Fibroblast of mammary gland (primary cell): ENCODE measurements around the gene TCF3.

Experiments
- DNase-seq: peaks from one replicate; pipeline ENCODE4 v3.0.0-alpha.2; 2010; ENCODE audit warnings: low read depth
- H3K4me3 ChIP-seq: 2 replicates; pipeline ENCODE4 v1.5.1; 2011; ENCODE audit warnings: low read depth, mild to moderate bottlenecking, low read length, moderate library complexity; ENCODE audit not compliant: control insufficient read depth
- TF ChIP-seq, protein P1 (sequence below): conservative IDR thresholded peaks from 2 replicates; pipeline ENCODE4 v1.5.1; 2011; ENCODE audit warnings: low read depth, low read length, inconsistent platforms; ENCODE audit not compliant: control insufficient read depth, insufficient read depth

TCF3 gene

DNA sequence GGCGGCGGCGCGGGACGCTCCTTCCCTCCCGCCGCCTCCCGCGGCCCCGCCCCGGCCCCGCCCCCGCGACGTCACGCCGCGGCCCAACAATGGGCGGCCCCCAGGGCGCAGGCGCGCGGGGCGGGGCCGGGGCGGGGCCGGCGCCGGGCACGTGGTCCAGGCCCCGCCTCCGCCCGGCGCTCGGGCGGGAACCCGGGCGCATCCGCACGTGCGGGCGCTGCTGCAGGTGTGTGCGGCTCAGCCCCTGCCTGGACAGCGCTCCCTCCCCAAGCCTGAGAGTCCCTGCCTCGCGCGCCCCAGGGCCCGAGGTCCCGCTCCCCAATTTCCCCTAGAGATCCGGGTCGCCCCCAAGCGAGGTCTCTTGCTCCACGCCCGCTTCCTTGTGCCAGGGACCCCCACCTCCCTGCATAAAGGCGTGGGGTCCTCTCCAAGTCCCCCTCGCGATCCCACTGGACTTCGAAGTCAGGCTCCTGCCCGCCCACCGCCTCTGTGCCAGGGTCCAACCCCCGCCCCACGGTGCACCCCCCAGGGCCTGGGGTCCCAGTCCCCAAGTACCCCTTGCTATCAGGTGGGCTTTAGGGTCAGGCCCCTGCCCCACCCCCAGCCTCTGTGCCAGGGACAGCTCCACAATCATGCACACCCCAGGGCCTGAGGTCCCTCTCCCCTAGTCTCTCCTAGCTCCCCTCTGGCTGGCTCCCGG lies 83.9 kb downstream of the TCF3 start, which contains the start of gene MEX3D:
Gene MEX3D (minus strand): TSS at position 6 of the 700 bp plus-strand sequence. CDS start 267 bp downstream, outside the sequence.
- TF ChIP-seq, protein P1, sequence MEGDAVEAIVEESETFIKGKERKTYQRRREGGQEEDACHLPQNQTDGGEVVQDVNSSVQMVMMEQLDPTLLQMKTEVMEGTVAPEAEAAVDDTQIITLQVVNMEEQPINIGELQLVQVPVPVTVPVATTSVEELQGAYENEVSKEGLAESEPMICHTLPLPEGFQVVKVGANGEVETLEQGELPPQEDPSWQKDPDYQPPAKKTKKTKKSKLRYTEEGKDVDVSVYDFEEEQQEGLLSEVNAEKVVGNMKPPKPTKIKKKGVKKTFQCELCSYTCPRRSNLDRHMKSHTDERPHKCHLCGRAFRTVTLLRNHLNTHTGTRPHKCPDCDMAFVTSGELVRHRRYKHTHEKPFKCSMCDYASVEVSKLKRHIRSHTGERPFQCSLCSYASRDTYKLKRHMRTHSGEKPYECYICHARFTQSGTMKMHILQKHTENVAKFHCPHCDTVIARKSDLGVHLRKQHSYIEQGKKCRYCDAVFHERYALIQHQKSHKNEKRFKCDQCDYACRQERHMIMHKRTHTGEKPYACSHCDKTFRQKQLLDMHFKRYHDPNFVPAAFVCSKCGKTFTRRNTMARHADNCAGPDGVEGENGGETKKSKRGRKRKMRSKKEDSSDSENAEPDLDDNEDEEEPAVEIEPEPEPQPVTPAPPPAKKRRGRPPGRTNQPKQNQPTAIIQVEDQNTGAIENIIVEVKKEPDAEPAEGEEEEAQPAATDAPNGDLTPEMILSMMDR: no peak
- peak; percentile 39 for DNase-seq
- H3K4me3 ChIP-seq: peak within 1 kb of the TSS; percentile 62

DNA sequence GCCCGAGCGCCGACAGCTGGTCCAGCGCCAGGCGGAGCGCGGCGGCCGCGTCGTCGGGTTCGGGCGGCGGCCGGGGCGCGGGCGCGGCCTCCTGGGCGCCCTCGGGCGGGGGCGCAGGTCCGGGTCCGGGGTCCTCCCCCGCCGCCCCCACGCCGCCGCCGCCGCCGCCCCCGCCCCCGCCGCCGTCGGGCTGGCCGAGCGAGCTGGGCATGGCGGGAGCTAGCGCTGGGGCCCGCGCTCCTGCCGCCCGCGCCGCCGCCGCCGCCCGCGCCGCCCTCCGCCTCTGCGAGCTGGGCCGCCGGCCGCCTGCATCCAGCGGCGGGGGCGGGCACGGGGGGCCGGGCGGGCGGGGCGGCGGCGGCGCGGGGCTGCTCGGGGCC lies 84.6 kb downstream of the TCF3 start:
- TF ChIP-seq, protein P1: no peak
- DNase-seq: no peak
- H3K4me3 ChIP-seq: no peak overlapping the region

DNA sequence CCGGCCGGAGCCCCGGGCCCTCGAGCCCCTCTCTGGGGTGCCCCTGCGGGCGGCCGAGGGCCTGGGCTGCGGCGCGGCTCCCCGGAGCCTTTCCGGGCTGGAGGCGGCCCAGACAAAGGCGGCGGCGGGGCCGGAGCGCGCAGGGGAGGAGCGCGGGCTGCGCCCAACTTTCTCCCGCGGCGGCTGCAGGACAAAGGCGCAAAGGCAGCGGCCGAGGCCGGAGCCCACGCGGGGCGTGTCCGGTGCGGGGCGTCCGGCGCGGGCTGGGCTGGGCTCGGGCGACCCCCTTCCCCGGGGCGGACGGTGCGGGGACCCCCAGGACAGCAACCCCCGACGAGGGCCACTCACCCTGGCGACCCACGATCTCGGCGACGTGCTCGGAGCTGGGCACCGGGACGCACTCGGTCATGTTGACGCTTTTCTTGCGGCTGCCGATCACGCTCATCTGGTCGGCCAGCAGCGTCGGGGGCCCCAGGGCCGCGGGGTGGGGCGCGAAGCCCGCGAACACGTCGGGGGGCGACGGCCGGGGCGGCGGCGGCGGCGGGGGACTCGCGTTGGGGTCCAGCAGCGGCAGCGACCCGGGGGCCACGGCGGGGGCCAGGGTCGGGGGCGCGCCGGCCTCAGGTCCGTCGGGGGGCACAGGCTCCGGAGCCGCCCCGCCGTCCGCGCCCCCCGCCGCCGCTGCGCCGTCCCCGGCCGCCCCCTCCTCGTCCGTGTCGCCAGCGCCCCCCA lies 85.1 kb downstream of the TCF3 start:
- peak overlapping the region; percentile 62 for H3K4me3 ChIP-seq
- TF ChIP-seq, protein P1: no peak
- no peak for DNase-seq

DNA sequence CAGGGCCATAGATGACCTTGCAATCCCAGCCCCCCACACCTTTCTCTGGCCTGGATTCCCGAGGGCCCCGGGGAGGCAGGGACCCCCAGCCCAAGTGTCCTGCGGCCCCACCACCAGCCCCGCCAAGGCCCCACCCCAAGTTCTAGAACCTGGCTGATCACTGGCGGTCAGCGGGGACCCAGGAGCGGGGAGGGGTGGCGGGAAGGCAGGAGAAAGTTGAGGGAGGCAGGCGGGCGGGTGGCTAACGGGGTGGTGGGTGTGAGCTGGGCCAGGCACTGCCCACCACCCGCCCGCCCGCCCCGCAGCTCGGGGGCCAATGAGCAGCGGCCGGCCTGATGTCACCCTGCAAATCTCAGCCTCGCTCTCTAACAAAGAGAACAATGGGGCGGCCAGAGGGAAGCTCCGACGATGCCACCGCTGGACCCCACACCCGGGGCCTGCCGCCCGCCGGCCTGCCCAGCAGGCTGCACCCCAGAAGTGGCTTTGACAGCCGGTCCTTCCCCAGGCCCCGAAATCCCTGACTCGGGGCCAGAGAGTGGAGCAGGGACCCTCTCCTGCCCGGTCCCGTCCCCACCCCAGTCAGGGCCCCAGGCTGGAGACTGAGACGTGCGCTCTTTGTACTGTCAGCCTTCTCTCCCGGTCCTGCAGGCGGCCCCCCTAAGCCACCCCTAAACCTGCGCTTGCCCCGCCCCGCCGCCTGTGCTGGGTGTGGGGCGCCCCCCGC lies 85.9 kb downstream of the TCF3 start:
- H3K4me3 ChIP-seq: peak overlapping the region; percentile 62
- peak; percentile 66 for DNase-seq
- TF ChIP-seq, protein P1: no peak

DNA sequence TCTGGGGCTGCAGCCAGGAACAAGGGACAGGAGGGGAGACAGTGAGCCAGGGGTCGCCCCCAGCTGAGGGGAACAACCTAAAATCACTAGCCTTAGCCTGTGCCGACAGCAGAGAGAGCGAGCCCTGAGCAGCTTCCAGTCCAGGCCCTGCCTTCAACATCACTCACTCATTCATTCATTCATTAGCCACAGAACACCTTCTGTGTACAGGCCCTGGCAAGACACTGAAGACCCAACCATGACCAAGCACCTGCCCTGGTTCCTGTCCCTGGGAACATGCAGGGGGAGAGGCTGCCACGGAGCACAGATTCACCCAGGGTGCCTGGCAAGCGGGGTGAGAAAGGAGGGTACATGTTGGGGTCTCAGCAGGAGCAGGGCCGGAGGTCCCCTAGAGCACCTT lies 89.2 kb downstream of the TCF3 start:
- DNase-seq: no peak
- no peak overlapping the region for H3K4me3 ChIP-seq
- TF ChIP-seq, protein P1: no peak

DNA sequence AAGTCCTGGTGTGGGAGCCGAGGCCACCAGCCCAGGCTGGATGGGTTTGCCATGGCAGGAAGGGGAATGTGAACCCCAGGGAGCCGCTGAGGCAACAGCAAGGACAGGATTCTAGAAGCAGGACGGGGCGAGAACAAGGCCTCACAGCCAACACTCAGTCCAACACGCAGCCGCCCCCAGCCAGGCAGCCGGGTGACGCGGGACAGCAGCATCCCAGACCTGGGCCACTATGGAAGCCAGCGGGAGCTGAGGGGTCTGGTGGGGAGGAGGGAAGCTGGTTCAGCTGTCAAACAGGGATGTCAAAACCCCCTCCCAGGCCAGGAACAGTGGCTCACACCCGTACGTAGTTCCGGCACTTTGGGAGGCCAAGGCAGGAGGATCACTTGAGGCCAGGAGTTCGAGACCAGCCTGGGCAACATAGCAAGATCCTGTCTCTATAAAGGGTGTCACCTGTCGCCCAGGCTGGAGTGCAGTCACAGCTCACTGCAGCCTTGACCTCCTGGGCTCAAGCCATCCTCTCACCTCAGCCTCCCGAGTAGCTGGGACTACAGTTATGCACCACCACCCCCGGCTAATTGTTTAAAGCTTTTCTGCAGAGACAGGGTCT lies 91.1 kb downstream of the TCF3 start:
- H3K4me3 ChIP-seq: no peak overlapping the region
- TF ChIP-seq, protein P1: no peak
- no peak for DNase-seq
